ENCODE results near the gene PLCB1. TPM values are rescaled to one million over a fixed set of nuclear protein-coding genes. Genes with fewer than 3 reads are reported as not detected.
A peak's percentile ranks its signal among the peaks of the same experiment; 100 is the strongest.
"Not testable (repeated sequence)": the region's sequence is repeated elsewhere in the genome, so short reads cannot be mapped to it uniquely, and the experiment has no call there.

The PLCB1 gene
- total and polyA plus RNA-seq, 8 donors, result 8.8 to 27.7 (median 19.2) TPM

DNA sequence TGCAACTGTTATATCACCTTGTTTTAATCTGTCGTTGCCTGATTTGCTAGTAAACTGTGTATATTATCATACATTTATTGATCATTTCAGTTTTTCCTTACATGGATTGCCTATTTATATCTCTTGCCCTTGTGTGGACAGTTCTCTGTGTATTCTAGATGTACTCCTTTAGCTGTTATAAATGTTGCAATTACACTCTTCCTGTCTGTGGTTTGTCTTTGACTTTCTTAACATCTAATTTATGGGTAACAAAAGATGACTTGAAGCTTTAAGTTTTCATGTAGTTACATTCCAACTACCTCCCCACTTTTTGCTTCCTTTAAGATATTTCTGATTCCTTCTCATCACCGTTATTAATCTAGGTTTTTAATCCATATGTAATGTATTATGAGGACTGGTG is 22.6 kb downstream of the PLCB1 start:
- DNase-seq (no peak), ATAC-seq (no peak)
- Histone ChIP-seq H3K4me1 (peaks cover 0 to 57% of the 10 kb centered on the region in 2 donors), H3K9me3 (peaks cover 0 to 3% of the 10 kb centered on the region in 2 donors), H3K4me3 (no peak overlapping the region), H3K27me3 (no peaks in the 10 kb centered on the region), H3K36me3 (no peaks in the 10 kb centered on the region), H3K27ac (no peak overlapping the region)
- no peak for TF ChIP-seq CTCF (IDR thresholded peaks at IDR 0.05)
- intact Hi-C loops (cut with DNase I), result no loop called here

- no peaks in the 10 kb centered on the region for H3K27me3 ChIP-seq
- H3K27ac ChIP-seq, result no peak overlapping the region
- DNase-seq, result no peak
- peaks cover 0 to 3% of the 10 kb centered on the region in 2 donors for H3K9me3 ChIP-seq
- H3K4me1 ChIP-seq, result peaks cover 0 to 54% of the 10 kb centered on the region in 2 donors
- intact Hi-C loops (cut with DNase I), result no loop called here
- ATAC-seq, result no peak
- H3K4me3 ChIP-seq, result no peak overlapping the region
- no peak for TF ChIP-seq CTCF (IDR thresholded peaks at IDR 0.05)
- no peaks in the 10 kb centered on the region for H3K36me3 ChIP-seq
These were observed 23.2 kb downstream of the PLCB1 start for GRCh38 chr20:8155229-8155628.

DNA sequence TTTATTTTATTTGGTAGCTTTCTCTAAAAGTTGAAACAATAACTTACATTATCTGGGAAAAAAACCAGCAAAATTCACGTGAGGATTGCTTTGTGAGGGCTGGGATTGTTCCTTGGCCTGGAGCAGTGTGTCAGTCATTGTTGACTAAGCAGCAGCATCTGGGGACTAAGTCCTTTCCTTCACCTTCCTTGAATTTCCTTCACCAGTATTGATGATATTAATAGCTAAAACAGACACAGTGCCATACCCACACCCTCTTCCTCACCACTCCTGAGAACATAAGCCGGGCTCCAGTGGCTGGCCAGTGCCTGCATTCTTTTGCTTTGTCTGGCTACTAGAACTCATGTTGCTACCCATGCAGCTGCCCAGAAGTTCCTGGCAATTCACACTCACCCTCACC is 23.7 kb downstream of the PLCB1 start:
- H3K36me3 ChIP-seq, result no peaks in the 10 kb centered on the region
- H3K4me3 ChIP-seq, result no peak overlapping the region
- intact Hi-C loops (cut with DNase I), result no loop called here
- ATAC-seq, result no peak
- H3K4me1 ChIP-seq, result peaks cover 0 to 51% of the 10 kb centered on the region in 2 donors
- H3K27me3 ChIP-seq, result no peaks in the 10 kb centered on the region
- H3K27ac ChIP-seq, result no peak overlapping the region
- peaks cover 0 to 3% of the 10 kb centered on the region in 2 donors for H3K9me3 ChIP-seq
- TF ChIP-seq CTCF (IDR thresholded peaks at IDR 0.05), result no peak
- no peak for DNase-seq

DNA sequence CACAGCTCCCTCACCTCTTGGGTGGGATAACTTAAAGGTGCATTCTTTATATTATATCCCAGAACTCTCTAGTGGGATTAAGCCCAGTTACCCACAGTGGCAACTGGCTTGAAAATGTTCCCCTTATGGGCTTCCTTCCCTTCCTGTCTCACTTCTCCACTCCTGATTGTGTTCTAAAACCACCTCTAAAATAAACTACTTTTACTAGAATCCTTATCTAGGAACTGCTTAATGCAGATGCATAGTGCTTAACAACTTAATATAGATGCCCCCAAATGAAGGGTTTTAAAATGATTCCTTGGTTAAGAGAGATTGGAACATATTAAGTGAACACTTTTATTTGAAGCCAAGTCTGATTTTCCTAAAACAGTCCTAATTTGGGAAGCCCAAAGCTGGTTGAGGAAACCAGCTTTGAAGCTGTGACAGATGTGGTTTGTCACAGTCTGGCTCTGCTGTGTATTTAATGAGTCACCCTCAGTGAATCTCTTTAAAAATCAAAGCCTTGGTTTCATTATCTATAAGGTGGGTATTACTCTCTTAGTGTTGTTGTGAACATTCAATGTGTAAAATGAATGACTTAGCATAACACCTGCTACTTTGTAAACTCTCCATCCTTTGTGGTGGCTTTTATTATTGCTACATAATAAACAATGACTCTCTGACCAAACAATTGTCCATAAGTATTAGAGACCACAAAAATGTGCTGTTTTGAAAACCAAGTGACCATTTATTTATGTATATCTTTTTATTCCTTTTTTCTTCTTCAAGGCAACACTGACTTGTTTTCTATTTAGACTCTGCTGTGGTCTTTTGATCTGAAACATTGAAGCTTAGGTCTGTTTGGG is 24.4 kb downstream of the PLCB1 start:
- DNase-seq (peak in 1 of 4 donors; percentile 30), ATAC-seq (peak; percentile 21)
- intact Hi-C loops (cut with DNase I), result no loop called here
- Histone ChIP-seq H3K27me3 (no peaks in the 10 kb centered on the region), H3K36me3 (no peaks in the 10 kb centered on the region), H3K9me3 (peaks cover 0 to 3% of the 10 kb centered on the region in 2 donors), H3K4me1 (peaks cover 0 to 57% of the 10 kb centered on the region in 2 donors), H3K4me3 (no peak overlapping the region), H3K27ac (no peak overlapping the region)
- TF ChIP-seq CTCF (IDR thresholded peaks at IDR 0.05), result no peak

DNA sequence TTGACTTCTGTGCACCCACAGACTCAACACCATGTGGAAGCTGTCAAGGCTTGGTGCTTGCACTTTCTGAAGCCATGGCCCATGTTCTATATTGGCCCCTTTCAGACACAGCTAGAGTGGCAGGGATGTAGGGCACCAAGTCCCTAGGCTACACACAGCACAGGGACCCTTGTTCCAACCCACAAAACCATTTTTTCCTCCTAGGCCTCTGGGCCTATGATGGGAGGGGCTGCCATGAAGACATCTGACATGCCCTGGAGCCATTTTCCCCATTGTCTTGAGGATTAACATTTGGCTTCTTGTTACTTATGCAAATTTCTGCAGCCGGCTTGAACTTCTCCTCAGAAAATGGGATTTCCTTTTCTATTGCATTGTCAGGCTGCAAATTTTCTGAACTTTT is 27.2 kb downstream of the PLCB1 start:
- intact Hi-C loops (cut with DNase I); H3K36me3 ChIP-seq; H3K27me3 ChIP-seq; DNase-seq; H3K27ac ChIP-seq; ATAC-seq; H3K4me3 ChIP-seq; H3K9me3 ChIP-seq: not testable (repeated sequence)
- peaks cover 0 to 36% of the 10 kb centered on the region in 2 donors for H3K4me1 ChIP-seq
